Adipose tissue (tissue), 3 donors: ENCODE results near the gene ZNF613. TPM values are rescaled to one million over a fixed set of nuclear protein-coding genes. Genes with fewer than 3 reads are reported as not detected.
"Not testable (repeated sequence)": the region's sequence is repeated elsewhere in the genome, so short reads cannot be mapped to it uniquely, and the experiment has no call there.

Experiments
- H3K27ac ChIP-seq: one replicate; pipeline ENCODE4 v1.5.1; 2013; ENCODE audit warnings: low read depth, low read length
- WGBS, 3 donors: extraction: QIAGEN DNeasy Blood & Tissue Kit; methylation state at CpG; one replicate each; pipeline ENCODE4 v1.1.7; 2013; 5-methylcytosine and 5-hydroxymethylcytosine counted together
- polyA plus RNA-seq, 3 donors: library from polyadenylated mRNA; stranded (reverse); fragments of 200-250 nt; gene quantifications; one replicate each; pipeline ENCODE4 v1.2.3, GENCODE V29; 2013
- donor health status: healthy with polysubstance abuse.
- donor health status: Bipolar disorder and iron deficiency.
- donor health status: healthy.

The ZNF613 gene
- 1 to 10 TPM in 2 of 3 donors, under 1 TPM in 1; 0.56 to 3.4 (median 1.6) TPM for polyA plus RNA-seq

GRCh38 chr19:51926784-51927741, at the start of gene ZNF613:
Gene ZNF613 (plus strand): TSS chr19:51927472. CDS start chr19:51936221, 8,749 bp downstream.
- WGBS, 3 donors, result 0 to 1% (median 1%) methylated on average over 52 of the region's 52 CpGs
- no peak within 1 kb of the TSS for H3K27ac ChIP-seq

- WGBS, 3 donors, result 98% methylated on average over 3 of the region's 3 CpGs
- no peak overlapping the region for H3K27ac ChIP-seq
Observed at GRCh38 chr19:51882518-51882917, 44.8 kb upstream of the ZNF613 start.

- WGBS, 3 donors, result 93 to 96% (median 95%) methylated on average over 2 of the region's 2 CpGs
Observed at GRCh38 chr19:51884713-51885112, 42.6 kb upstream of the ZNF613 start.

DNA sequence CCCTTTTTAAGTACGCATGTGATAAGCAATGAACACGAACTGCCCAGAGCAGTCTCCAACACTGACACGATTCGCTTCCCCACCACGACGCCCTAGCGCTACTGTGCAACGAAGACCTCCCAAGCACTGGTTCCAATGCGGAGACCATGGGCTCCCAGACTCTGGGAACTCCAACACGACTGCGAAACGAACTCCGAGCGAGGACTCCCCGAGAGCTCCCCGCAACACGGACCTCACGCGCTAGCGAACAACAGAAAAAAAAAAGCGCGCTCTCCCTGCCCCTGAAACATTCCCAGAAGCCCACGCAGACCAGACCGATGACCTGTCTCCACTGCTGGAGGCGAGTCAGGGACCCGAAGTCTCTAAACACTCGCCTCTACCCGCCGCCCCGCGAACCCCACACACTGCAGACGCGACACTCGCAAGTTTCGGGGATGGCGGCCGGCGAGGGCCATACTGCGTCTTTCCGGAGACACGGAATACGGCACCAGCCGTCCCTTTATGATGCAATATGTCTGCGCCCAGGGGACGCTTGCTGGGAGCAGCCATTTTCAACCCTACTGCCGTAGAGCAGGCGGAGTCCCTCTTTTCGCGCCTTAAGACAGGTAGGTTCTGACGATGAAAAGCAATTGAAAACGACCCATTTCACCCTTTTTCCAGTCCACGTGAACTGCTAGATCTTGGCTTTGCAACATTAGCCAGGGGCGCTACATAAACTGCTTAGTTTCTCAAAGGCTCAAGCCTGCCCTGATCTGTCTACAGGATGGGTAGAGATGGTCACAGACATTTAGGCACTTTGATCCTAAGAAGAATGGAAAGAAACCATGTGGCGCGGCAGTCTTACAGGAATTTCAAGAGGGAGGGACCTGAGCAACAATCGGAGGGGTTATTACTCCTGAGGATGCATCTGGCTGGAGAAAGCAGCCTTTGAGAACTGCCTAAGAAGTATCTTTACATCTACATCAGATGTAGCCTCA, 39.5 kb upstream of the ZNF613 start, which contains the start of gene ZNF577:
Gene ZNF577 (minus strand): TSS at position 430 of the 977 bp plus-strand sequence. CDS start 7,569 bp downstream, outside the sequence.
- WGBS, 3 donors, result 2 to 10% (median 8%) methylated on average over 56 of the region's 56 CpGs
- H3K27ac ChIP-seq, result no peak within 1 kb of the TSS

More at GRCh38 chr19:51884713-51885112, 42.6 kb upstream of the ZNF613 start:
- H3K27ac ChIP-seq, result no peak overlapping the region

DNA sequence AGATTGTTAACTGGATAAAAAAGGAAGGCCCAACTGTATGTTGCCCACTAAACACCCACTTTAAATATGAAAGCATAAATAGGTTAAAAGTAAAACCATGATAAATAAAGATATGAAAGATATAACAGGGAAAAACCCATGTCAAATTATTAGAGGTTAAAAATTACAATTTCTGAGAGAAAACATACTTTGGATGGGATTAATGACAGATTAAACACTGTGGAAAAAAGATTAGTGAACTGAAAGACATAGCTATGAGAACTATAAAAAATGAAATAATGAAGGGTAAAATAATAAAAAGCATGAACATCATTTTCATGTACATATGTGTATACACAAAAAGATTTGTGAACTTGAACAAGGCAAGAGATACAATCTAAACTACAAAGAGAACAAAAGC, 37.3 kb upstream of the ZNF613 start:
- H3K27ac ChIP-seq, result no peak overlapping the region

DNA sequence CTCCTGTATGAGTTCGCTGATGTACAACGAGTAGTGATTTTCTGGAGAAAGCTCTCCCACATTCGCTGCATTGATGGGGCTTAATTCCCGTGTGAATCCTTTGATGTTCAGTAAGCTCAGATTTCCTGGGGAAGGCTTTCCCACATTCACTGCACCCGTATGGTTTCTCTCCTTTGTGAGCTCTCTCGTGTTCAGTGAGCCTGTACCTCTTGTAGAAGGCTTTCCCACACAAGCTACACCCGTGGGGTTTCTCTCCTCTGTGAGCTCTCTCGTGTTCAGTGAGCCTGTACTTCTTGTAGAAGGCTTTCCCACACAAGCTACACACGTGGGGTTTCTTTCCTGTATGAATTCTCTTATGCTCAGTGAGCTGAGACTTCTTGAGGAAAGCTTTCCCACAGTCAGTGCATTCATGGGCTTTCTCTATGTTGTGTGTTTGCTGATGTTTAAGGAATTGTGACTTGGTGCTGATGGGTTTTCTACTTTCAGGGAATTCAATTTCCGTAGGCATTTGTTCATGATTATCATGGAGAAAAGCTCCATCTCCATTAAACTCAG, 36.0 kb upstream of the ZNF613 start:
- 97 to 99% (median 98%) methylated on average over 10 of the region's 10 CpGs for WGBS, 3 donors
- H3K27ac ChIP-seq, result no peak overlapping the region

GRCh38 chr19:51901860-51902259, 25.4 kb upstream of the ZNF613 start:
- H3K27ac ChIP-seq, result no peak overlapping the region
- 91 to 97% (median 91%) methylated on average over 4 of the region's 4 CpGs for WGBS, 3 donors

DNA sequence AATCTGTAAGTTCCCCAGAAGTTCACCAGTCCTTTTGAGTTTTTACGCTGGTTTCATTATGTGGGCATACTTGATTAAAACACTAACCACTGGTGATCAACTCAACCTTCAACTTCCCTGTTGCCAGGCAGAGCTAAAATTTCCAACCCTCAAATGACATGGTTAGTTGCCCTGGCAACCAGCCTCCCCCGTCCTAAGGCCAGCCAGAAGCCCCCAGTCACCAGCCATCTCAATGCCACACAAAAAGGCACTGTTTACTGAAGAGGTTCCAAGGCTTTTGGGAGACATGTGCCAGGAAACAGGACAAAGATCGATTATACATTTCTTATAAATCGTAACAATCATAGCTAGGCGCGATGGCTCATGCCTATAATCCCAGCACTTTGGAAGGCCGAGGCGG, 24.1 kb upstream of the ZNF613 start:
- H3K27ac ChIP-seq, result no peak overlapping the region
- 76 to 88% (median 80%) methylated on average over 8 of the region's 8 CpGs for WGBS, 3 donors

DNA sequence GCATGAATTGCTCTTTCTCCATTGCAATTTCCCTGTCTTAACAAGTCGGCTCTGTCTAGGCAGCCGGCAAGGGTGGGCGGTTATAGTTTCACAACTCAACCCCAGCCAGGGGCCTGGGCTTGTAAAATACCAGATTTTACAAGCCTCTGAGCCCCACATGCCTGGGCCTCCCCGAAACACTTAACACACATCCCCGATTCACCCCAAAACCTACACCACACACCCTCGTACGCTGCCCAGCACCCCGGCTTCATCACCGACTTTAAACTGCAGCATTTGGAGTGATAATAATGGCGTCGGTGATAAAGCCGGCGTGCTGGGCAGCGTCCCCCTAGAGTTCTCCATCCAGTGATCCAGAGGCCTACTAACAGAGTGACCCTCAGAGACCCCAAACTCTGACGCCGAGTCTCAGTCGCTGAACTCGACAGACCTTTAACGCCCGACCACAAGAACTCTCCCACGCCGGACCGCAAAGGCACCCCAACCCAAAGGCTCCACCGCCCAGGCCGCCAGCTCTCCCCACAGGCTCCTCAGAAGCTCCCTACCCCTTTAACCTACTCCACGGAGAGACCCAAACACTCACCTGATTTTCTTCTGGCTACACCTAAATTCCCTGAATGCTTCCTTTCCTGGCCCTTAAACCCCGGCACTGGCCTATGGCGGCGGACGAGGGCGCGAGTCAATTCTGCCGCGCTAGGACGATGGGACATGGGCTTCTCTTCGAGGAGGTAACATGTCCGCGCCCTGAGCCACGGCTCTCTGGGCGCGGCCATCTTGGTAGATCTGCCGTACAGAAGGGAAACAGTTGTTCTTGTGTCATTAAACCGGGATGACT, 22.7 kb upstream of the ZNF613 start, which contains the start of gene ZNF649:
Gene ZNF649 (minus strand): TSS at position 687 of the 835 bp plus-strand sequence. CDS start 4,910 bp downstream, outside the sequence.
- 0 to 1% (median 0%) methylated on average over 43 of the region's 43 CpGs for WGBS, 3 donors
- no peak within 1 kb of the TSS for H3K27ac ChIP-seq

- WGBS, 3 donors, result 33 to 45% (median 44%) methylated on average over 3 of the region's 3 CpGs
- H3K27ac ChIP-seq, result no peak overlapping the region
Observed at GRCh38 chr19:51905206-51905605, 22.1 kb upstream of the ZNF613 start.

GRCh38 chr19:51905639-51906038, 21.6 kb upstream of the ZNF613 start:
- 78 to 92% (median 90%) methylated on average over 3 of the region's 3 CpGs for WGBS, 3 donors
- H3K27ac ChIP-seq, result not testable (repeated sequence)

DNA sequence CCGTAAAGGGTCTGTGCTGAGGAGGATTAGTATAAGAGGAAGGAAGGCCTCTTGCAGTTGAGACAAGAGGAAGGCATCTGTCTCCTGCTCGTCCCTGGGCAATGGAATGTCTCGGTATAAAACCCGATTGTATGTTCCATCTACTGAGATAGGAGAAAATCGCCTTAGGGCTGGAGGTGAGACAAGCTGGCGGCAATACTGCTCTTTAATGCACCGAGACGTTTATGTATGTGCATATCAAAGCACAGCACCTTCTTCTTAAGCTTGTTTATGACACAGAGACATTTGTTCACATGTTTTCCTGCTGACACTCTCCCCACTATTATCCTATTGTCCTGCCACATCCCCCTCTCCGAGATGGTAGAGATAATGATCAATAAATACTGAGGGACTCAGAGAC, 21.2 kb upstream of the ZNF613 start:
- WGBS, 3 donors, result 30 to 47% (median 43%) methylated on average over 9 of the region's 9 CpGs
- not testable (repeated sequence) for H3K27ac ChIP-seq

DNA sequence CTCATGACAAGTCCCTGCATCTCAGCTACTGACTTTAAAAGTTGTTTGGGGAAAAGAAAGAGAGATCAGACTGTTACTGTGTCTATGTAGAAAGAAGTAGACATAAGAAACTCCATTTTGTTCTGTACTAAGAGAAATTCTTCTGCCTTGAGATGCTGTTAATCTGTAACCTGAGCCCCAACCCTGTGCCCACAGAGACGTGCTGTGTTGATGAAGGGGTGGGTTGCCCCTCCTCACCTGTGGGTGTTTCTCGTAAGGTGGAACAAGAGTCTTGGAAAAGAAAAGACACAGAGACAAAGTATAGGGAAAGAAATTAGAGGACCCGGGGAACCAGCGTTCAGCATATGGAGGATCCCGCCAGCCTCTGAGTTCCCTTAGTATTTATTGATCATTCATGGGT, 19.3 kb upstream of the ZNF613 start:
- WGBS, 3 donors, result 18 to 30% (median 27%) methylated on average over 5 of the region's 5 CpGs
- not testable (repeated sequence) for H3K27ac ChIP-seq

DNA sequence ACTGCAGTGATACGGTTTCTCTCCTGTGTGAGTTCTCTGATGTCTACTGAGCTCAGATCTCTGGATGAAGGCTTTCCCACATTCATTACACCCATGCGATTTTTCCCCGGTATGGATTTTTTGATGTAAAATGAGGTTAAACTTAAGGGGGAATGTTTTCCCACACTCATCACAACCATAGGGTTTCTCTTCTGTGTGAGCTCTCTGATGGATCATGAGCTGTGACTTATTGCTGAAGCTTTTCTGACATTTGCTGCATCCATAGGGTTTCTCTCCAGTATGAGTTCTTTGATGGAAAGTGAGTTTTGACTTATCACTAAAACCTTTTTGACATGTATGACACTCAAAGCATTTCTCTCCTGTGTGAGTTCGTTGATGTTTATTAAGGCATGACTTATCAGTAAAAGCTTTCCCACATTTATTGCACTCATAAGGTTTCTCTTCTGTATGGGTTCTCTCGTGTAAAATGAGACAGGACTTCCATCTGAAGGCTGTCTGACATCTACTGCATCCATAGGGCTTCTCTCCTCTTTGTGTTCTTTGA, 11.9 kb upstream of the ZNF613 start:
- H3K27ac ChIP-seq, result no peak overlapping the region
- 70 to 83% (median 71%) methylated on average over 5 of the region's 5 CpGs for WGBS, 3 donors

GRCh38 chr19:51916167-51916566, 11.1 kb upstream of the ZNF613 start:
- WGBS, 3 donors, result 79 to 96% (median 86%) methylated on average over 1 of the region's 1 CpG
- H3K27ac ChIP-seq, result no peak overlapping the region

- H3K27ac ChIP-seq, result no peak overlapping the region
- WGBS, 3 donors, result 81 to 91% (median 89%) methylated on average over 3 of the region's 3 CpGs
Observed at GRCh38 chr19:51919606-51920005, 7.7 kb upstream of the ZNF613 start.

DNA sequence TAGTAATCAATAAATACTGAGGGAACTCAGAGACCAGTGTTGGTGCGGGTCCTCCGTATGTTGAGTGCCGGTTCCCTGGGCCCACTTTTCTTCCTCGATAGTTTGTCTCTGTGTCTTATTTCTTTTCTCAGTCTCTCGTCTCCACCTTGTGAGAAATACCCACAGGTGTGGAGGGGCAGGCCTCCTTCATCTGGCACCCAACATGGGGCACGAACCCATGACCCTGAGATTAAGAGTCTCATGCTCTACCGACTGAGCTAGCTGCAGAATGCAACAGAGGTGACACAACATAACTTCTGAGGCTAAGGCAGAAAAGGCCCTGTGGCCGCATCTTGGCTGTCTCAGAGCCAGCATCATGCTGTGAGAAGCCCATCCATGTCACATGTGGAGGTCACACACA, 5.3 kb upstream of the ZNF613 start:
- no peak overlapping the region for H3K27ac ChIP-seq
- WGBS, 3 donors, result 88 to 92% (median 92%) methylated on average over 8 of the region's 8 CpGs
